K562 (cell line): ENCODE results near the gene MOB3B.

Experiments used
- SREBF2 ChIP-seq: sonication (generic); formaldehyde crosslinking; IDR thresholded peaks from 2 replicates; pipeline ENCODE4 v1.4.0; 2020; ENCODE audit warnings: mild to moderate bottlenecking, missing genetic modification reagents
- ZNF24 ChIP-seq: fragments of 450-650 bp; IDR thresholded peaks from 2 replicates; pipeline ENCODE4 v1.6.1; 2016
- ZNF41 ChIP-seq: fragments of 250-450 bp; sonication (Bioruptor Pico); conservative IDR thresholded peaks from 2 replicates; pipeline ENCODE4 v1.4.0; 2020; ENCODE audit warnings: mild to moderate bottlenecking
- TF ChIP-seq, protein P1 (sequence below), 3 experiments: IDR thresholded peaks in 2 of 3; conservative IDR thresholded peaks in 1 of 3; 2 replicates each; pipeline ENCODE4 v1.5.1; 2011 to 2012; ENCODE audit warnings: low read length in 3 of 3, mild to moderate bottlenecking in 3 of 3, control low read depth in 2 of 3, improper control_type of control experiment in 1 of 3, inconsistent platforms in 1 of 3, low read depth in 1 of 3, mixed read lengths in 1 of 3, moderate library complexity in 1 of 3; ENCODE audit not compliant: insufficient read depth in 2 of 3

DNA sequence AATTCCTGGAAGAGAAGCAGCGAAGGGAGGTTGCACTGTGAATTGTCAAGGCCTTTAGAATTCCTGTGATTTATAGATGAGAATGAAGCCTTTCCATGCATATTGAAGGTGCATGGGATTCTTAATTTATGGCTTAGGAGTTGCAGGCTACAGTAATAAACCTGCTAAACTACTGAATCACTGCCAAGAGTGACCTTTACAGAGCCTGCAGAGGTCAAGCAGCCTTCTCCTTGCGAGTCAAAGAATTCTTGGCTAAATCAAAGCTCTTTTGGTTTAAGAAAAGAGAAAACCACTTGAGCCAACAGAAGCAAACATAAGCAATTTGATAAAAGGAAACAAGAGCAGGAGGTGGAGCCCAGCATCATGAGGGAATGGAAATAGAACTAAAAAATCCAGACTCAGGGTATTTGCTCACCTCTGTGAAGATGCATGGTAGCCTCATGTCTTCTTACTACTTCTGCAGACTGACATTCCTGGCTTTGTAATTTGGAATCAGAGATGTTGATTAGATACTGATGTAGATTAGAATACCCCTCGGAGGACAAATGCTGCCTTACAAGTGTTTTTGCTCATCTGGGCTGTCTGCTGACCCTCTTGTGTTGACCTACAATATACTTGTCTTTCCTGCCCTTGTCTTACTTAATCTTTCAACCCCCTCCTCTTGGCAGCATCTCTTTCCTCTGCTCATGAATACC is 95.8 kb downstream of the MOB3B start:
- TF ChIP-seq SREBF2 (CRISPR knock-in tag) (no peak), ZNF41 (CRISPR knock-in tag) (no peak), ZNF24 (no peak)
- TF ChIP-seq, protein P1, sequence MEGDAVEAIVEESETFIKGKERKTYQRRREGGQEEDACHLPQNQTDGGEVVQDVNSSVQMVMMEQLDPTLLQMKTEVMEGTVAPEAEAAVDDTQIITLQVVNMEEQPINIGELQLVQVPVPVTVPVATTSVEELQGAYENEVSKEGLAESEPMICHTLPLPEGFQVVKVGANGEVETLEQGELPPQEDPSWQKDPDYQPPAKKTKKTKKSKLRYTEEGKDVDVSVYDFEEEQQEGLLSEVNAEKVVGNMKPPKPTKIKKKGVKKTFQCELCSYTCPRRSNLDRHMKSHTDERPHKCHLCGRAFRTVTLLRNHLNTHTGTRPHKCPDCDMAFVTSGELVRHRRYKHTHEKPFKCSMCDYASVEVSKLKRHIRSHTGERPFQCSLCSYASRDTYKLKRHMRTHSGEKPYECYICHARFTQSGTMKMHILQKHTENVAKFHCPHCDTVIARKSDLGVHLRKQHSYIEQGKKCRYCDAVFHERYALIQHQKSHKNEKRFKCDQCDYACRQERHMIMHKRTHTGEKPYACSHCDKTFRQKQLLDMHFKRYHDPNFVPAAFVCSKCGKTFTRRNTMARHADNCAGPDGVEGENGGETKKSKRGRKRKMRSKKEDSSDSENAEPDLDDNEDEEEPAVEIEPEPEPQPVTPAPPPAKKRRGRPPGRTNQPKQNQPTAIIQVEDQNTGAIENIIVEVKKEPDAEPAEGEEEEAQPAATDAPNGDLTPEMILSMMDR (IDR thresholded peaks at IDR 0.05 in 2 of 3, conservative IDR thresholded peaks at IDR 0.05 in 1 of 3; ENCODE audit: insufficient read depth in 2 of 3, low read depth in 1 of 3, low read length in 3 of 3), result no peak
